ENCODE results near the gene TXNDC12.
"Not testable (repeated sequence)": the region's sequence is repeated elsewhere in the genome, so short reads cannot be mapped to it uniquely, and the experiment has no call there.

TXNDC12 gene

GRCh38 chr1:52059888-52060287 lies 4.9 kb upstream of the TXNDC12 start:
- H3K4me1 Mint-ChIP-seq = peaks cover 42% of the 10 kb centered on the region

GRCh38 chr1:52059321-52059720 lies 4.3 kb upstream of the TXNDC12 start:
- Mint-ChIP-seq H3K4me3 (no peak overlapping the region), H3K9me3 (no peaks in the 10 kb centered on the region), H3K36me3 (ENCODE audit: insufficient read depth) (peaks cover 33% of the 10 kb centered on the region), H3K27ac (ENCODE audit: low read depth) (no peak overlapping the region), H3K4me1 (peaks cover 47% of the 10 kb centered on the region), H3K27me3 (no peaks in the 10 kb centered on the region)
- no peak for DNase-seq (ENCODE audit: low spot score in 2 of 2)
- ATAC-seq (replicated peaks; ENCODE audit: extremely low read depth, poor library complexity, severe bottlenecking) = no peak

More at GRCh38 chr1:52059888-52060287, 4.9 kb upstream of the TXNDC12 start:
- peaks cover 37% of the 10 kb centered on the region for H3K36me3 Mint-ChIP-seq (ENCODE audit: insufficient read depth)
- H3K27me3 Mint-ChIP-seq = no peaks in the 10 kb centered on the region
- no peak overlapping the region for H3K27ac Mint-ChIP-seq (ENCODE audit: low read depth)
- no peak for DNase-seq (ENCODE audit: low spot score in 2 of 2)
- no peak overlapping the region for H3K4me3 Mint-ChIP-seq
- no peaks in the 10 kb centered on the region for H3K9me3 Mint-ChIP-seq
- ATAC-seq (replicated peaks; ENCODE audit: extremely low read depth, poor library complexity, severe bottlenecking) = no peak

GRCh38 chr1:52057876-52058415 lies 3.0 kb upstream of the TXNDC12 start:
- Mint-ChIP-seq H3K4me1 (peaks cover 46% of the 10 kb centered on the region), H3K27me3 (no peaks in the 10 kb centered on the region), H3K27ac (ENCODE audit: low read depth) (no peak overlapping the region), H3K9me3 (no peaks in the 10 kb centered on the region), H3K36me3 (ENCODE audit: insufficient read depth) (peaks cover 27% of the 10 kb centered on the region), H3K4me3 (peak overlapping the region; percentile 91)
- DNase-seq (ENCODE audit: low spot score in 2 of 2) (no peak), ATAC-seq (replicated peaks; ENCODE audit: extremely low read depth, poor library complexity, severe bottlenecking) (no peak)

- no peaks in the 10 kb centered on the region for H3K27me3 Mint-ChIP-seq
- DNase-seq (ENCODE audit: low spot score in 2 of 2) (no peak), ATAC-seq (replicated peaks; ENCODE audit: extremely low read depth, poor library complexity, severe bottlenecking) (no peak)
- peak overlapping the region; percentile 91 for H3K4me3 Mint-ChIP-seq
- peaks cover 27% of the 10 kb centered on the region for H3K36me3 Mint-ChIP-seq (ENCODE audit: insufficient read depth)
- H3K27ac Mint-ChIP-seq (ENCODE audit: low read depth) = peak overlapping the region; percentile 80
- H3K4me1 Mint-ChIP-seq = peaks cover 50% of the 10 kb centered on the region
- no peaks in the 10 kb centered on the region for H3K9me3 Mint-ChIP-seq
Observed at GRCh38 chr1:52057255-52057654, 2.3 kb upstream of the TXNDC12 start.

- DNase-seq (ENCODE audit: low spot score in 2 of 2) = no peak
- H3K4me1 Mint-ChIP-seq = peaks cover 52% of the 10 kb centered on the region
- H3K36me3 Mint-ChIP-seq (ENCODE audit: insufficient read depth) = peaks cover 26% of the 10 kb centered on the region
- H3K27ac Mint-ChIP-seq (ENCODE audit: low read depth) = peak overlapping the region; percentile 80
- peak overlapping the region; percentile 91 for H3K4me3 Mint-ChIP-seq
- no peaks in the 10 kb centered on the region for H3K9me3 Mint-ChIP-seq
- no peaks in the 10 kb centered on the region for H3K27me3 Mint-ChIP-seq
- peak; percentile 31 for ATAC-seq (replicated peaks; ENCODE audit: extremely low read depth, poor library complexity, severe bottlenecking)
Observed at GRCh38 chr1:52056937-52057231, 1.9 kb upstream of the TXNDC12 start.

GRCh38 chr1:52056163-52056936 lies 1.4 kb upstream of the TXNDC12 start, which contains the start of gene BTF3L4:
TSS of gene BTF3L4 (plus strand) at chr1:52056295. CDS start at chr1:52059848, 3,553 bp downstream.
- Mint-ChIP-seq H3K4me1 (peaks cover 52% of the 10 kb centered on the region), H3K27me3 (no peaks in the 10 kb centered on the region), H3K9me3 (no peaks in the 10 kb centered on the region), H3K4me3 (peak within 1 kb of the TSS; percentile 91), H3K36me3 (ENCODE audit: insufficient read depth) (peaks cover 26% of the 10 kb centered on the region), H3K27ac (ENCODE audit: low read depth) (peak within 1 kb of the TSS; percentile 80)
- peak; percentile 79 to 84 for DNase-seq (ENCODE audit: low spot score in 2 of 2)
- peak; percentile 95 for ATAC-seq (replicated peaks; ENCODE audit: extremely low read depth, poor library complexity, severe bottlenecking)

GRCh38 chr1:52055866-52056162 lies 823 bp upstream of the TXNDC12 start:
- Mint-ChIP-seq H3K4me1 (peaks cover 55% of the 10 kb centered on the region), H3K27me3 (no peaks in the 10 kb centered on the region)

GRCh38 chr1:52054496-52055065 lies 410 bp downstream of the TXNDC12 start:
- Mint-ChIP-seq H3K27me3 (no peaks in the 10 kb centered on the region), H3K9me3 (no peaks in the 10 kb centered on the region), H3K4me1 (peaks cover 63% of the 10 kb centered on the region), H3K4me3 (peak overlapping the region; percentile 91), H3K27ac (ENCODE audit: low read depth) (peak overlapping the region; percentile 80), H3K36me3 (ENCODE audit: insufficient read depth) (peaks cover 21% of the 10 kb centered on the region)
- ATAC-seq (replicated peaks; ENCODE audit: extremely low read depth, poor library complexity, severe bottlenecking) (no peak), DNase-seq (ENCODE audit: low spot score in 2 of 2) (no peak)

More at GRCh38 chr1:52055866-52056162, 823 bp upstream of the TXNDC12 start:
- no peak for ATAC-seq (replicated peaks; ENCODE audit: extremely low read depth, poor library complexity, severe bottlenecking)
- H3K27ac Mint-ChIP-seq (ENCODE audit: low read depth) = peak overlapping the region; percentile 80
- peak overlapping the region; percentile 91 for H3K4me3 Mint-ChIP-seq
- H3K36me3 Mint-ChIP-seq (ENCODE audit: insufficient read depth) = peaks cover 23% of the 10 kb centered on the region
- H3K9me3 Mint-ChIP-seq = no peaks in the 10 kb centered on the region
- no peak for DNase-seq (ENCODE audit: low spot score in 2 of 2)

- Mint-ChIP-seq H3K4me1 (peaks cover 59% of the 10 kb centered on the region), H3K27ac (ENCODE audit: low read depth) (no peak overlapping the region), H3K4me3 (peak overlapping the region; percentile 91)
Observed at GRCh38 chr1:52053862-52054261, 1.1 kb downstream of the TXNDC12 start.

GRCh38 chr1:52049337-52049736 lies 5.7 kb downstream of the TXNDC12 start:
- H3K27ac Mint-ChIP-seq (ENCODE audit: low read depth); H3K9me3 Mint-ChIP-seq; DNase-seq (ENCODE audit: low spot score in 2 of 2); H3K4me3 Mint-ChIP-seq; H3K27me3 Mint-ChIP-seq; ATAC-seq (replicated peaks; ENCODE audit: extremely low read depth, poor library complexity, severe bottlenecking): not testable (repeated sequence)
- Mint-ChIP-seq H3K36me3 (ENCODE audit: insufficient read depth) (peaks cover 10% of the 10 kb centered on the region), H3K4me1 (peaks cover 33% of the 10 kb centered on the region)

More at GRCh38 chr1:52053862-52054261, 1.1 kb downstream of the TXNDC12 start:
- no peak for DNase-seq (ENCODE audit: low spot score in 2 of 2)
- H3K27me3 Mint-ChIP-seq = no peaks in the 10 kb centered on the region
- peaks cover 18% of the 10 kb centered on the region for H3K36me3 Mint-ChIP-seq (ENCODE audit: insufficient read depth)
- no peaks in the 10 kb centered on the region for H3K9me3 Mint-ChIP-seq
- no peak for ATAC-seq (replicated peaks; ENCODE audit: extremely low read depth, poor library complexity, severe bottlenecking)

GRCh38 chr1:52045666-52046195 lies 9.3 kb downstream of the TXNDC12 start:
- not testable (repeated sequence) for DNase-seq (ENCODE audit: low spot score in 2 of 2); ATAC-seq (replicated peaks; ENCODE audit: extremely low read depth, poor library complexity, severe bottlenecking); H3K4me3 Mint-ChIP-seq; H3K9me3 Mint-ChIP-seq; H3K27me3 Mint-ChIP-seq; H3K27ac Mint-ChIP-seq (ENCODE audit: low read depth)
- peaks cover 13% of the 10 kb centered on the region for H3K36me3 Mint-ChIP-seq (ENCODE audit: insufficient read depth)
- peaks cover 14% of the 10 kb centered on the region for H3K4me1 Mint-ChIP-seq

GRCh38 chr1:52045236-52045635 lies 9.8 kb downstream of the TXNDC12 start:
- Mint-ChIP-seq H3K27ac (ENCODE audit: low read depth) (no peak overlapping the region), H3K4me3 (no peak overlapping the region), H3K27me3 (no peaks in the 10 kb centered on the region), H3K9me3 (no peaks in the 10 kb centered on the region), H3K4me1 (peaks cover 11% of the 10 kb centered on the region), H3K36me3 (ENCODE audit: insufficient read depth) (peaks cover 15% of the 10 kb centered on the region)
- ATAC-seq (replicated peaks; ENCODE audit: extremely low read depth, poor library complexity, severe bottlenecking) = no peak
- no peak for DNase-seq (ENCODE audit: low spot score in 2 of 2)

Measured in central memory CD8-positive, alpha-beta T cell (primary cell).